Stimulated activated naive CD8-positive, alpha-beta T cell treated with anti-CD3 and anti-CD28 coated beads, Interleukin-15, amount 100 ng/mL, for 72 hours (primary cell): Measurements from ENCODE around the gene CLBA1.
"Not testable (repeated sequence)": the region's sequence is repeated elsewhere in the genome, so short reads cannot be mapped to it uniquely, and the experiment has no call there.

ENCODE experiments used
- ATAC-seq: fragments of 150-1000 bp; cut with Tn5 transposase; 2 replicates; pipeline ENCODE4 v1.10.0; 2021; ENCODE audit warnings: mild to moderate bottlenecking, moderate library complexity
- DNase-seq, 2 donors: peaks; one replicate each; pipeline ENCODE4 v3.0.0; 2021 to 2022
- H3K27ac Mint-ChIP-seq, 2 donors: one replicate each; pipeline ENCODE4 v1.8.0; 2022; ENCODE audit warnings: mild to moderate bottlenecking in 2 of 2, mixed read lengths in 2 of 2, moderate library complexity in 2 of 2
- H3K27me3 Mint-ChIP-seq: one replicate; pipeline ENCODE4 v1.8.0; 2022; ENCODE audit warnings: mixed read lengths
- H3K4me1 Mint-ChIP-seq: one replicate; pipeline ENCODE4 v1.8.0; 2022; ENCODE audit warnings: mild to moderate bottlenecking, mixed read lengths
- H3K4me3 Mint-ChIP-seq, 2 donors: one replicate each; pipeline ENCODE4 v1.8.0; 2022; ENCODE audit warnings: mild to moderate bottlenecking in 2 of 2, mixed read lengths in 2 of 2, moderate library complexity in 1 of 2
- H3K9me3 Mint-ChIP-seq, 2 donors: one replicate each; pipeline ENCODE4 v1.8.0; 2022; ENCODE audit warnings: mixed read lengths in 2 of 2

CLBA1 gene

DNA sequence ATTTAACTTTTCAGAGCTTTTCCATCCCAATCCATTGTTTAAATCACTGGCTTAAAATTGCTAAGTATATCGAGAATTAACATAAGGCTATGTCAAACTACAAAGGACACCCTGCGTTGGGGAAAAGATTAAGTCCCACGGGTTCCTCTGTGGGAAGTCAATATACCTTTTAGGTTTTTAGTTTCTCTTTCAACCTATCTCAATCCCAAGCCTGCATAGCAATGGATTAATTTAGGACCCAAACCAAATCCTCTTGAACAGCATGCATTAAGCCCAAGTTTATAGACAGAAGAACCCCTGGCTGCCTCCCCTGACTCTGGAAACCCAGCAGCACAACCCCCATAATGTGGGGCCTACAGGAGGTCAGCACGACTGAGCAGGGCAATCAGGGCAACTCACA, 29.0 kb downstream of the CLBA1 start:
- peaks cover 68% of the 10 kb centered on the region for H3K4me1 Mint-ChIP-seq
- no peak overlapping the region for H3K4me3 Mint-ChIP-seq
- no peaks in the 10 kb centered on the region for H3K27me3 Mint-ChIP-seq
- peak overlapping the region in 1 of 2 donors; percentile 46 for H3K27ac Mint-ChIP-seq
- no peaks in the 10 kb centered on the region for H3K9me3 Mint-ChIP-seq
- no peak for ATAC-seq
- DNase-seq = no peak

DNA sequence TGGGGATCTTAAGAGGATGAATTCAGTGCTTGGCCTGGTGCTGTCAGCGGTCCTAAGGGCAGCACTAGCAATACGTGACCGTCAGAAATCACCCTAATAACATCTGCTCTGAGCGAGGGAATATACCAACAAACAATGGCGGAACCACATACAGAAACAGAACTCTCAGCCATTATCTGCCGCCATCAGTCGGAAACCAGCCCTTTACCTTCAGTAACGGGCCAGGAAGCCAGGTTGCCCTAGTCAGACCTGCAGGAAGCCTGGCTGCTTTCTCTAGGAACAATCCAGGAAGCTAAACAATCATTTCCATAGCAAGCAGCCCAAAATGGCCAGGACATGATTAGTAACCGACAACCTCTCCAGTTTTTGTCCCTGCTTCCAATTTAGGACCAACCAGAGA, 29.7 kb downstream of the CLBA1 start:
- H3K9me3 Mint-ChIP-seq = no peaks in the 10 kb centered on the region
- DNase-seq (no peak), ATAC-seq (no peak)
- H3K4me1 Mint-ChIP-seq = peaks cover 74% of the 10 kb centered on the region
- H3K4me3 Mint-ChIP-seq = no peak overlapping the region
- peak overlapping the region in 1 of 2 donors; percentile 51 for H3K27ac Mint-ChIP-seq
- H3K27me3 Mint-ChIP-seq = no peaks in the 10 kb centered on the region

DNA sequence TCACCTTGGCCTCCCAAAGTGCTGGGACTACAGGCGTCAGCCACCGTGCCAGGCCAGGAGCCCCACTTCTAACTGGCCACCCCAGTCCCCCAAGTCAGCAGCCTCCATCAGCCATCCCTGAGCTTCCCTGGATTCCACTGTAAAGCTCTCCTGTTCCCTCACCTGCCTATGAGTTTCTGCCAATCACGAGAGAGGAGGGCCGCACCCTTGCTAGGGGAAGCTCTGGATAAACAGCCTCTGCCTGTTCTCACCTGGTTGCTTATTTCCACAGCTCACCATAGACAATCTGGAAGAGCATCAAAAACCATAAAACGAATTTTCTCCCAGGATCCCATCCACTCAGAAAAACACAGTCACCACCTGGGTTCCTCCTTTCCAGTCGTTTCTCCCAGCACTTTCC, 30.3 kb downstream of the CLBA1 start:
- no peaks in the 10 kb centered on the region for H3K27me3 Mint-ChIP-seq
- peak overlapping the region; percentile 3 to 31 for H3K4me3 Mint-ChIP-seq
- DNase-seq (no peak), ATAC-seq (no peak)
- H3K9me3 Mint-ChIP-seq = no peaks in the 10 kb centered on the region
- peak overlapping the region in 1 of 2 donors; percentile 88 for H3K27ac Mint-ChIP-seq
- H3K4me1 Mint-ChIP-seq = peaks cover 75% of the 10 kb centered on the region

DNA sequence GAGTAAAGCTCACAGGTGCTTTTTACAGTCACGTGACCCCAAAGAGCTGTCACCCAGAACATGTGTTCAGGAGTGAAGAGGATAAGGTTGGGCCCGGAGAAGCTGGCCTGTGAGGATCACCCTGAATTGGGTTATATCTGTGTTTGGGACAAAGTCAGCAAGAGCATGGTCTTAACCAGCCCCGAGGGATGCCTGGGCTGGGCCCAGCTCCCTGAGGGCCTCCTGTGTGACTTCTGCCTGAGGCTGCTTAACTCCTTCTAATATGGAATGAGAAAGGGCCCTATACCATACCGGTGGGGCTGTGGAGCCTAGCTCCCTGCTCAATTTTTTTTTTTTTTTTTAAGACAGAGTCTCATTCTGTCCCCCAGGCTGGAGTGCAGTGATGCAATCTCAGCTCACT, 32.8 kb downstream of the CLBA1 start:
- ATAC-seq (no peak), DNase-seq (no peak)
- H3K27me3 Mint-ChIP-seq = no peaks in the 10 kb centered on the region
- peaks cover 90% of the 10 kb centered on the region for H3K4me1 Mint-ChIP-seq
- no peaks in the 10 kb centered on the region for H3K9me3 Mint-ChIP-seq
- peak overlapping the region; percentile 88 to 92 for H3K4me3 Mint-ChIP-seq
- peak overlapping the region in 1 of 2 donors; percentile 96 for H3K27ac Mint-ChIP-seq

GRCh38 chr14:105019861-105020814, 34.5 kb downstream of the CLBA1 start:
- Mint-ChIP-seq H3K9me3 (no peaks in the 10 kb centered on the region), H3K27ac (peak overlapping the region; percentile 82 to 96), H3K27me3 (no peaks in the 10 kb centered on the region), H3K4me1 (peaks cover 85% of the 10 kb centered on the region), H3K4me3 (peak overlapping the region; percentile 88 to 92)
- ATAC-seq (peak; percentile 63), DNase-seq (peak; percentile 65 to 74)

DNA sequence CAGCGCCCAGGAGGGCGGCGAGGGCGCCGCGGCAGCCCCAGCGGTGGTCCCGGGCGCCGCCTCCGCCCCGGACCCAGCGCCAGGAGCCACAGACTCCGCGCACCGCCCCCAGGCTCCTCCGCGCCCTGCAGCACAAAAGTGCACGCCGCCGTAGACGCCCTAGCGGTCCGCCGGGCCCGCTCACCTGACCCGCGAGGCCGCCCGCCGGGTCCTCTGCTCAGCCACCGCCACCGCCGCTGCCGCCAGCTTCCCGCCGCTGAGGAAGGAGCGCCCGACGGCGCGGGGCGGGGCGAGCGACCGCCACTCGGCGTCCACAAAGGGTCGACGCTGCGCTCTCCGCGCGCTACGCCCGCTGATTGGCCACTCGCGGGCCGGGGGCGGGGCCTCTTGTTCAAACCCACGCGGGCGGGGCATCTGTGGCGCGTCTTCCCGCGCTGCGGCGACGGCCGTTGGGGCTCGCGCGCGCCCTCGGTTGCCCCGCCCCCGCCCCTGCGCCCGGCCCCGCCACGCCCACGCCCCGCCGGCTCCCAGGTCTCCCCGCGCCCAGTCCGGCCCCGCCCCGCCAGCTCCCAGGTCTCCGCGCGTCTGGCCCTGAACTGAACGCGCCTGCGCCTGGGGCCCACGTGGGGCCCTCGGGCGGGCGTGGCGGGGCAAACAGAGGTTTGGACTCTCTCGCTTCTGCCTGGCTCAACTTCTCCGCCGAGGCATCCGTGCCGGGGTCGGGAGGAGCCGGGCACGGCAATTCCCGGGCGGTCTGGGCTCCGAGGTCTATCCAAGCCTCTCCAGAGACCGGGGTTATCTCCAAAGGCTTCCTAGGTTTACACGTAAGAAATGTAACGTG, 35.4 kb downstream of the CLBA1 start, which contains the start of gene CDCA4:
Gene CDCA4 (minus strand): TSS at position 269 of the 841 bp plus-strand sequence. CDS start 9,154 bp downstream, outside the sequence.
- peak; percentile 89 for ATAC-seq
- peak within 1 kb of the TSS; percentile 91 to 98 for H3K27ac Mint-ChIP-seq
- H3K9me3 Mint-ChIP-seq = no peaks in the 10 kb centered on the region
- peak within 1 kb of the TSS; percentile 91 to 93 for H3K4me3 Mint-ChIP-seq
- peaks cover 85% of the 10 kb centered on the region for H3K4me1 Mint-ChIP-seq
- peak; percentile 97 to 98 for DNase-seq
- no peaks in the 10 kb centered on the region for H3K27me3 Mint-ChIP-seq

- H3K27ac Mint-ChIP-seq = peak overlapping the region; percentile 91 to 98
- H3K4me1 Mint-ChIP-seq = peaks cover 85% of the 10 kb centered on the region
- no peaks in the 10 kb centered on the region for H3K27me3 Mint-ChIP-seq
- ATAC-seq (peak; percentile 0), DNase-seq (peak in 1 of 2 donors; percentile 43)
- H3K4me3 Mint-ChIP-seq = peak overlapping the region; percentile 91 to 93
- H3K9me3 Mint-ChIP-seq = no peaks in the 10 kb centered on the region
Observed at GRCh38 chr14:105021656-105022275, 36.2 kb downstream of the CLBA1 start.

GRCh38 chr14:105022276-105022670, 36.7 kb downstream of the CLBA1 start:
- H3K9me3 Mint-ChIP-seq = no peaks in the 10 kb centered on the region
- ATAC-seq (no peak), DNase-seq (no peak)
- H3K27ac Mint-ChIP-seq = no peak overlapping the region
- peak overlapping the region; percentile 91 to 93 for H3K4me3 Mint-ChIP-seq
- peaks cover 85% of the 10 kb centered on the region for H3K4me1 Mint-ChIP-seq
- no peaks in the 10 kb centered on the region for H3K27me3 Mint-ChIP-seq

DNA sequence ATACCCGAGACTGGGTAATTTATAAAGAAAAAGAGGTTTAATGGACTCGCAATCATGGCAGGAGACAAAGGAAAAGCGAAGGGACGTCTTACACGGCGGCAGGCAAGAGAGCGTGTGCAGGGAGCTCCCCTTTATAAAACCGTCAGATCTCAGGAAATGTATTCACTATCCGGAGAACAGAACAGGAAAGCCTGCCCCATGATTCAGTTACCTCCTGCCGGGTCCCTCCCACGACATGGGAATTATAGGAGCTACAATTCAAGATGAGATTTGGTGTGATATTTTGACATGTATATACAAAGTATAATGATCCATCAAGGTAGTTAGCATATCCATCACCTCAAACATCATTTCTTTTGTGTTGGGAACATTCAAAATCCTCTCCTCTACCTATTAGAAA, 37.6 kb downstream of the CLBA1 start:
- Mint-ChIP-seq H3K27ac (no peak overlapping the region), H3K9me3 (no peaks in the 10 kb centered on the region), H3K27me3 (no peaks in the 10 kb centered on the region), H3K4me3 (no peak overlapping the region), H3K4me1 (peaks cover 76% of the 10 kb centered on the region)
- DNase-seq (no peak), ATAC-seq (no peak)

DNA sequence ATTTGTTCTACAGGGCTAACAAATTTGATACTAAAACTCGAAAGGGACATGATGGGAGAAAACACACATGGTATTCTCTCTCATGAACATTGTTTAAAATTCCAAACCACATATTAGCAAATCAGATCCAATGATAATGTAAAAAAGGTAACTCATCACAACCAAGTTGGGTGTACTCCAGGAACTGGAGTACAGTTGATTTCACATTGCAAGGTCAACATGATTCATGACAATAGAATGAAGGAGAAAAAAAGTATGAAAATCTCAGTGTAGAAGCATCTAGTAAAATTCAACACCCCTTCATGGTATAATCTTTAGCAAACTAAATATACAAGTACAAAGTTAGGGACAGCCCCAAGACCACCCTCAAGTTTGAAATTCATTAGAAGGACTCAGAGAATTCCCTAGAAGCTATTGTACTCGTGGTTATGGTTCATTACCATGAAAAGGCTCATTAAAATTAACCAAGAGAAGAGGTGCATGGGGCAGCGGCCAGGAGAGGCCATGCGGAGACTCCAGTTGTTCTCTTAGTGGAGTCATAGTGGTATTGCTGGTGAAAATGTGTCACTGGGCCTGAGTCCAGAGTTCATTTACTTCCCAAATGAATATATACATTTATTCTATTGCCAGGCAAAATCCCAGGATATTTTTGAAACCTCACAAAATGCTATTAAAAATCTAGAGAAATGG, 38.3 kb downstream of the CLBA1 start:
- DNase-seq (no peak), ATAC-seq (no peak)
- Mint-ChIP-seq H3K27ac (no peak overlapping the region), H3K4me1 (peaks cover 68% of the 10 kb centered on the region), H3K27me3 (no peaks in the 10 kb centered on the region), H3K9me3 (no peaks in the 10 kb centered on the region), H3K4me3 (no peak overlapping the region)

DNA sequence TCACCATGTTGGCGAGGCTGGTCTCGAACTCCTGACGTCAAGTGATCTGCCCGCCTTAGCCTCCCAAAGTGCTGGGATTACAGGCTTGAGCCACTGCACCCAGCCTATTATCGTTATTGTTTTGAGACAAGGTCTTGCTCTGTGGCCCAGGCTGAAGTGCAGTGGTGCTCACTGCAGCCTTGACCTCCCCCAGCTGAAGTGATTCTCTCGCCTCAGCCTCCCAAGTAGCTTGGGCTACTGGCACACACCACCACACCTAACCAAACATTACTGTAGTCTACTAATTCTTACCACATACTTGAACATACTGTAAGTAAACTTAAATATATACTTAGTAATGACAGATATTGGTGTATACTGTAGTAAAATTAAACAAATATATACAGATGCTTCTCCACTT, 39.8 kb downstream of the CLBA1 start:
- Mint-ChIP-seq H3K4me3 (no peak overlapping the region), H3K4me1 (peaks cover 56% of the 10 kb centered on the region), H3K27ac (no peak overlapping the region)

DNA sequence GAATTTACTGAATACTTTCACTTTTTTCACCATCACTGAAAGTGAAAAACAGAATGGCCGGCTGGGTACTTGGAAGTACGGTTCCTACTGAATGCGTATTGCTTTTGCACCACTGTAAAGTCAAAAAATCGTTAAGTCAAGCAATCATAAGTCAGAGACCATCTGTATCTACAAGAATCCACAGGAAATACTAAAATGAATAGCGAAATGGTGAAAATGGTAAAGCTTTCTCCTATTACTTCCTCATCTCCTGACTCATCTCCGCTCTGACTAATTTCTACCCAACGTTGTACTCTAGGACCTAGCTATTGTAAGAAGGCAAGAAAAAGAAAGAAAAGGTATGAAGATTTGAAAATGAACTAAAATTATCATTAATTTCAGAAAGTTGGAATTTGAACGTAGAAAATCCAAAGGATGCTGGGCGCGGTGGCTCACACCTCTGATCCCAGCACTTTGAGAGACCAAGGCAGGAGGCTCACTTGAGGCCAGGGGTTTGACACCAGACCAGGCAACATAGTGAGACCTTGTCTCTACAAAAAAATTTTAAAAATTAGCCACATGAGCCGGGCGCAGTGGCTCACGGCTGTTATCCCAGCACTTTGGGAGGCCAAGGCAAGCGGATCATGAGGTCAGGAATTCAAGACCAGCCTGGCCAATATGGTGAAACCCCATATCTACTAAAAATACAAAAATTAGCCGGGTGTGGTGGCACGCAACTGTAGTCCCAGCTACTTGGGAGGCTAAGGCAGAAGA, 40.6 kb downstream of the CLBA1 start:
- no peaks in the 10 kb centered on the region for H3K9me3 Mint-ChIP-seq
- peaks cover 61% of the 10 kb centered on the region for H3K4me1 Mint-ChIP-seq
- peak; percentile 57 for ATAC-seq
- H3K4me3 Mint-ChIP-seq = peak overlapping the region in 1 of 2 donors; percentile 33
- no peaks in the 10 kb centered on the region for H3K27me3 Mint-ChIP-seq
- H3K27ac Mint-ChIP-seq = peak overlapping the region in 1 of 2 donors; percentile 86
- DNase-seq = no peak

More for the DNA sequence above, 39.8 kb downstream of the CLBA1 start:
- Mint-ChIP-seq H3K27me3 (no peaks in the 10 kb centered on the region), H3K9me3 (no peaks in the 10 kb centered on the region)
- ATAC-seq (no peak), DNase-seq (no peak)

GRCh38 chr14:105026802-105027563, 41.4 kb downstream of the CLBA1 start:
- Mint-ChIP-seq H3K4me1 (peaks cover 54% of the 10 kb centered on the region), H3K27me3 (no peaks in the 10 kb centered on the region), H3K27ac (peak overlapping the region in 1 of 2 donors; percentile 77), H3K4me3 (peak overlapping the region in 1 of 2 donors; percentile 16), H3K9me3 (no peaks in the 10 kb centered on the region)
- DNase-seq = no peak
- no peak for ATAC-seq

DNA sequence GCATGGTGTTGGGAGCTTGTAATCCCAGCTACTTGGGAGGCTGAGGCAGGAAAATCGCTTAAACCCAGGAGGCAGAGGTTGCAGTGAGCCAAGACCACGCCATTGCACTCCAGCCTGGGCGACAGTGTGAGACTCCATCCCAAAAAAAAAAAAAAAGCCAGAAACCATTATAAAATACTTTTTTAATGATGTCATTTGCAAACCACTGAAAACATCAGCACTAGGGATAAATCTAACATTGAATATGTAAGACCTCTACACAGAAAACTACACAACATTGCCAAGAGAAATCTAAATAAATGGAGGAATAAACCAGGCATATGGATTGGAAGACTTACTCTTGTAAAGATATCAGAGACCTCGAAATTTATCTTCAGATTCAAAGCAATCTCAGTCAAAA, 42.1 kb downstream of the CLBA1 start:
- H3K4me1 Mint-ChIP-seq = peaks cover 51% of the 10 kb centered on the region
- H3K4me3 Mint-ChIP-seq, H3K27ac Mint-ChIP-seq: not testable (repeated sequence)

More for the DNA sequence above, 42.1 kb downstream of the CLBA1 start:
- not testable (repeated sequence) for H3K9me3 Mint-ChIP-seq, H3K27me3 Mint-ChIP-seq, ATAC-seq, DNase-seq
